HEK293 (cell line): ENCODE data around the gene CTBP1.

Experiments used
- KLF7 ChIP-seq: fragments of 450-650 bp; formaldehyde crosslinking; IDR thresholded peaks from 2 replicates; pipeline ENCODE4 v1.5.1; 2016; ENCODE audit warnings: missing biosample characterization, missing genetic modification characterization, borderline replicate concordance
- ZNF274 ChIP-seq, 2 experiments: fragments of 200-500 bp in 1 of 2; fragments of 450-650 bp in 1 of 2; sonication (Bioruptor generic) in 1 of 2; formaldehyde crosslinking in 1 of 2; IDR thresholded peaks; 2 replicates each; pipeline versions ENCODE4 v1.5.1 to v1.6.1; 2014 to 2016; ENCODE audit warnings: borderline replicate concordance in 1 of 2, inconsistent platforms in 1 of 2, low read length in 1 of 2, missing biosample characterization in 1 of 2, missing genetic modification characterization in 1 of 2
- ZSCAN16 ChIP-seq: fragments of 450-650 bp; formaldehyde crosslinking; IDR thresholded peaks from 2 replicates; pipeline ENCODE4 v1.5.1; 2016; ENCODE audit warnings: missing biosample characterization, missing genetic modification characterization
- ZSCAN23 ChIP-seq: fragments of 450-650 bp; formaldehyde crosslinking; IDR thresholded peaks from 2 replicates; pipeline ENCODE4 v1.5.1; 2016; ENCODE audit warnings: missing biosample characterization, missing genetic modification characterization
- TF ChIP-seq, protein P1 (sequence below): fragments of 450-650 bp; formaldehyde crosslinking; IDR thresholded peaks from 2 replicates; pipeline ENCODE4 v1.5.1; 2016; ENCODE audit warnings: missing biosample characterization, missing genetic modification characterization

DNA sequence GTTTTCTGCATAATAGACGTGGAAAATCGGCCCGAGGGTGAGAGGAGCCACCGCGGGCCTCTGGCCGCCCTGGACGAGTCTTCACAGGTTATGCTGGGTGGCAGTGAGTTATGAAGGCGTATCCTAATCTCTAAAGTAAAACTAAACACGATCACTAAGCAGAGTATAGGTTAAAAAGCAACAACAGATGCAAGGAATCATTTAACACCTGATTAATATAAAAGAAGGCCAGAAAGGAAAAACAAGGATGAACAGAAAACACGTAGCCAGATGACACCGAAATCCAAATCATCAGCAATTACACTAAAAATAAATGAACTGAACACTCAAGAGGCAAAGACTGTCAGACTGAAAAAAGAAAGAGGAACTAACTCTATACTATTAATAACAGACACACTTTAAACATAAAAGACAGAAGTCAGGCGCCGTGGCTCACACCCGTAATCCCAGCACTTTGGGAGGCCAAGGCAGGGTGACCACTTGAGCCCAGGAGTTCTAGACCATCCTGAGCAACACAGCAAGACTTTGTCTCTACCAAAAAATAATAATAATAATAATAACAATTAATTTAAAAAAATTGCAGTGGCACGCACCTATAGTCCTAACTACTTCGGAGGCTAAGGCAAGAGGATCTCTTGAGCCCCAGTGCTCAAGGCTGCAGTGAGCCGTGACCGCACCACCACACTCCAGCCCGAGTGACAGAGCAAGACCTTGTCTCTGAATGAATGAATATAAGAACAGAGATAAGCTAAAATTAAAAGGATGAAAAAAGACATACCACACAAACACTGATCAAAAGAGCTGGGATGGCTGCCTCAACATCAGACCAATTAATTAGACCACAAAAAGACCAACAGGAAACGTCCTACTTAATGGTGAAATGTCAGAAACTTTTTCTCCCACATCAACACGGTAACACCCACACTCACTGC lies 30.0 kb downstream of the CTBP1 start:
- TF ChIP-seq ZSCAN23 (tag by site-specific recombination) = no peak
- TF ChIP-seq, protein P1, sequence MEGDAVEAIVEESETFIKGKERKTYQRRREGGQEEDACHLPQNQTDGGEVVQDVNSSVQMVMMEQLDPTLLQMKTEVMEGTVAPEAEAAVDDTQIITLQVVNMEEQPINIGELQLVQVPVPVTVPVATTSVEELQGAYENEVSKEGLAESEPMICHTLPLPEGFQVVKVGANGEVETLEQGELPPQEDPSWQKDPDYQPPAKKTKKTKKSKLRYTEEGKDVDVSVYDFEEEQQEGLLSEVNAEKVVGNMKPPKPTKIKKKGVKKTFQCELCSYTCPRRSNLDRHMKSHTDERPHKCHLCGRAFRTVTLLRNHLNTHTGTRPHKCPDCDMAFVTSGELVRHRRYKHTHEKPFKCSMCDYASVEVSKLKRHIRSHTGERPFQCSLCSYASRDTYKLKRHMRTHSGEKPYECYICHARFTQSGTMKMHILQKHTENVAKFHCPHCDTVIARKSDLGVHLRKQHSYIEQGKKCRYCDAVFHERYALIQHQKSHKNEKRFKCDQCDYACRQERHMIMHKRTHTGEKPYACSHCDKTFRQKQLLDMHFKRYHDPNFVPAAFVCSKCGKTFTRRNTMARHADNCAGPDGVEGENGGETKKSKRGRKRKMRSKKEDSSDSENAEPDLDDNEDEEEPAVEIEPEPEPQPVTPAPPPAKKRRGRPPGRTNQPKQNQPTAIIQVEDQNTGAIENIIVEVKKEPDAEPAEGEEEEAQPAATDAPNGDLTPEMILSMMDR (tag by site-specific recombination) = no peak
- TF ChIP-seq ZSCAN16 (tag by site-specific recombination) = no peak
- no peak for TF ChIP-seq ZNF274 (IDR thresholded peaks at IDR 0.05; ENCODE audit: low read length)
- no peak for TF ChIP-seq ZNF274 (tag by site-specific recombination; IDR thresholded peaks at IDR 0.05; ENCODE audit: borderline replicate concordance)
- no peak for TF ChIP-seq KLF7 (tag by site-specific recombination)
